NB4 (cell line): Measurements from ENCODE around the gene IFI35.

ENCODE experiments used
- CTCF ChIP-seq: IDR thresholded peaks from one replicate; pipeline ENCODE4 v1.5.1; 2012; ENCODE audit warnings: low read depth, low read length
- MAX ChIP-seq: IDR thresholded peaks from 2 replicates; pipeline ENCODE4 v1.6.1; 2011; ENCODE audit warnings: low read depth, low read length
- POLR2A ChIP-seq: IDR thresholded peaks from 2 replicates; pipeline ENCODE4 v1.6.1; 2011; ENCODE audit warnings: mild to moderate bottlenecking; ENCODE audit not compliant: insufficient read length; ENCODE audit errors: extremely low read depth

GRCh38 chr17:43014649-43015542, 8.3 kb downstream of the IFI35 start:
- TF ChIP-seq CTCF (no peak), POLR2A (no peak), MAX (no peak)
